Smooth muscle cell of the brain vasculature (primary cell): Measurements from ENCODE around the gene BID.

Source experiments
- DNase-seq: peaks from one replicate; pipeline ENCODE4 v3.0.0-alpha.2; 2012; ENCODE audit warnings: low read depth, low spot score

The BID gene

DNA sequence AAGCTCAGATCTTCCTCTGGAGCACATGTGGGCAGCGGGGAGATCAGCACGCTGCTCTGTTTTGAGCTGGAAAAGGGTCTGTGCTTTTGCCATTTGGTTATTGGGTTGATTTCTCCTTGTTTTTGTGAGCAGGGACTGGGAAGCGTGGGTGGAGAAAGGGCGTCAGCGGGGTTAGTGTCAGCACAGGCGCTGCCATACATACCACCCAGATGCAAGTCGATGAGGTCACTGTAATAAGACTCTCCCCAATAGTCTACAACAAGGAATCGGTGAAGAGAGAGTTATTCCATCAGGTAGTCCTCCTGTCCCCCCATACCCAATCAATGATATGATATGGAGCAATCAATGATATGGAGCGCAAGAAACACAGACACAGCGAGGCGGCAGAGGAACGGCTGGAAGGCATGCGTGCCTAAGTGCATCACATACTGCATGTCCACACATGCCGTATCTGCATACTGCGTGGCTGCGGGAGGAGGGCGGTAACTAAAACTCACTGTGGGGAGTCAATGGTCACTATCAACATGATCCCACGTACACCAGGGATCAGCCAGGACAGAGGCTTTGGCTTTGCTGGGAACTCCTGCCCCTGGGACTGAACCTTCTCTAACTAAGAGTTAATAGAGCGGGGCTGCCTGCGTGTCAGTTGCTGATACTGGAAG lies 29.5 kb upstream of the BID start:
- DNase-seq = no peak

DNA sequence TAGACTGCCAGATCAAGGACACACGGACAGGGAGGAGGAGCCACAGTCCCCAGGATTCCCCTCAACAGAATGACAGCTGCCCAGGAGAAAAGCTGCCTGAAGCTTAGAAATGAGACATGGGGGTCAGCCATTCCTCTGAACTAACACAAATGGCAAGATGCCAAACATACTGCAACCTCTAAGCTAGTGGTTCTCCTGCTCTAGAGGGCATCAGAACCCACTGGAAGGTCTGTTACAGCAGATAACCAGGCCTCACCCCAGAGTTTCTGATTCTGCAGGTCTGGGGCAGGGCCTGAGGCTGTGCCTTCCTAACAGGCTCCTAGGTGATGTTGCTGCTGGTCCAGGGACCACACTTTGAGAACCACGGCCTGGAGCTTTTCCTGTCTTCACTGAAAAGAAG lies 28.6 kb upstream of the BID start:
- DNase-seq = no peak

DNA sequence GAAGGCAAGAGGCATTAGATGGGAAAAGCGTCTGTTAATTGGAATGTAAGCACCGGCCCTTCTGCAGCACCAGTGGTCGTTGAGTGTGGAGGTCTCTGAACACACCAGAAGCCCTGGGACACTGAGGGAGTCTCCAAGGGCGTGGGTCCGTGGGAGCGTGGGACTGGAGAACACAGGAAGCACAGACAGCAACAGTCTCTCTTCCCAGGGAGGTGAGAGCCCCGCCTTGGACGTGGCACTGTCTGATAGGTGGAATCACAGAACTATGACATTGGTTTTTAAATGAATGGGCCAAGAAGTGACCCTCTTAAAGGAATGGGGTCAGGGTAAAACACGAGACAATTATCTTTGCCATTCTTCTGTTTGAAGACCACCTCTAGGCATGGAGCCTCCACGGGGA lies 28.1 kb upstream of the BID start:
- no peak for DNase-seq

DNA sequence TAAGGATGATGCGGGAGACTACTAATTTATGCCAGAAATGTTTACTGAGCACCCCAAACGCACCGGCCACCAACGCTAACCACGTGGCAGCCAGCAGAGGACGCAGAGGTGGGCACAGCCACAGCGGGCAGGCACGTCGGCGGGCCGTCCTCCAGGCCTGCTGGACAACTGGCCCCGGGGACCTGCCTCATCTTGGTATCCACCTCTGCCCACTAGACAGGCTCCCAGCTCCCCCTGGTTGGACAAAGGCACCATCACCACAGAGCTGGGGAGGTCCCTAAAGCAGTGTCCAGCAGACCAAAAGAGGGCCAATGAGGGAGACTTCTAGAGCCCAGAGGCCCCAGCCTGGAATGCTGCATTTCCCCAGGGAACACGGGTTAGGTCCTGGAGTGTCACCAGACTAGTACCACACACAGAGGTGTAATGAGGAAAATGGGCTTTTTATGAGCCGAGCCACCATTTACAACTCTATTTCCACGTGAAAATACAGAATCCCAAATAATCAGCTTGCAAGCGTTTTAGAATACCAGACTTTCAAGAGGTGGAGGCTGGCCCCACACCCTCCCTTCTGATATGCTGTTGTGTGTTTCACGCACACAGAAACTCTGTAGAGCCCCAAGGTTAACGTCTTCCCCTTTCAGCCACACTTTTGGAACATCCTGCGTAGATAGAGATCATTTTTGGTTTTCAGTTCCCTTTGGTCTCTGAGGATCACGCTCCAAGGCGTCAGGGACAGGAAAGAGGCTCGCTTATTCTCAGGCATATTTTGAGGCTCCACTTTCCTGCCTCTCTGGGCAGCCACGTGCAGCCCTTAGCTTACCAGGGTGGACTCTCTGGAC lies 23.7 kb upstream of the BID start:
- no peak for DNase-seq

DNA sequence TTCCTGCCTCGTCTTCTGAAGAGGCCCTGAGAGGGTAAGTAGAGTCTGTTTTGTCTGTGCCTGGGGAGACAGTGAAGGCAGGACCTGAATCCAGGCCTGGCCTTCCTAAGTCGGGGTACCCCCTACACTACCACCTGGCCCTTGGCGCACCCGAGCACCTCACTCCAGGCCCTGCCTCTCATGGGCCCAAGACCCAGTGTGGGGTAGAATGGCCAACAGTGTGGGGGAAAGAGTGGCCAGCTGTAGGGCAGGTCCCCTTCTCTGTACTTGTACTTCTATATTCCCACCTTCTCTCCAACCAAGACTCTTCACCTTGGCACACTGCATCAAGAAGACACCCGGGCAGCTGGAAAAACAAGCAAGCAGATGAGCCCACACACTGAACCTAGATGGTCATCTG lies 22.4 kb upstream of the BID start:
- no peak for DNase-seq

DNA sequence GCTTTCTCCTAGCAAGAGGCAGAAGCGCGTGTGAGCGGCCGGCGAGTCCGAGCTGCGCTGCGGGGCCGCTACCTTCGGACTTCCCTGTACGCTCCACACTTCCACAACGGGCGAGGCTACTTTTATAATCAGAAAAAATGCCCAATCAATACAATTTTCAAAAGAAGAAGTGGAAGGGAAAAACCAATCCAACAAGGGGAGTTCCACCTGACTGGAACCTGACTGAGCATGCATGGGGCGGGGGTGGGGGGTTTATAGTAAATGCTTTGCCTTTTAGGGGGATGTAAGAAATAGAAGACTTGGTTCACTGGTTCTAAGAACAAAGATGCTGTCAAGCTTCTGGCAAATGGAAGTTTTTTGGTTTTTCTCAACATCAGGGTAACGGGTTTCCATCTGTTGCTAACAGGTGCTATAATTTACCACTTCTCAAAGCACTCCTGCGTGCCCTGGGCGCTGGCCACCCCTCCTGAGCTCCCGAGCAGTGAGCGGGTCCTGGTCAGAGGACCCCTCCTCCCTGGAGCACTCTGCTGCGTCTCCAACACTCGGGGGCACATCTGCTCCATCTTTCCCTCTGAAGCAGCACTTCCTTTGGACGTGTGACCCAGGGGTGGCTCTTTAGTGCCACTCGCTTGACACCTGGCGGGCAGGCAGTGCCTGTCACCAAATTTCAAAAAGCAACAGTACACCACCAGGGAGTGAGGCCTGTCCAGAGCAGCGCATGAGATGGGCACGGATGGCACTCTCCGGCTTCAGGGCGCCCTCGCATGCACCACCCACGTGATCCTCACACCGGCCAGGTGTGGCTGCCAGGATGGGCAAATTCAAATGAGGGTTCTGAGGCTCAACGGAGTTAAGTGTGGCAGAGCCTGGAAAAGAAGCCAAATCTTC lies 21.6 kb upstream of the BID start:
- DNase-seq = no peak

DNA sequence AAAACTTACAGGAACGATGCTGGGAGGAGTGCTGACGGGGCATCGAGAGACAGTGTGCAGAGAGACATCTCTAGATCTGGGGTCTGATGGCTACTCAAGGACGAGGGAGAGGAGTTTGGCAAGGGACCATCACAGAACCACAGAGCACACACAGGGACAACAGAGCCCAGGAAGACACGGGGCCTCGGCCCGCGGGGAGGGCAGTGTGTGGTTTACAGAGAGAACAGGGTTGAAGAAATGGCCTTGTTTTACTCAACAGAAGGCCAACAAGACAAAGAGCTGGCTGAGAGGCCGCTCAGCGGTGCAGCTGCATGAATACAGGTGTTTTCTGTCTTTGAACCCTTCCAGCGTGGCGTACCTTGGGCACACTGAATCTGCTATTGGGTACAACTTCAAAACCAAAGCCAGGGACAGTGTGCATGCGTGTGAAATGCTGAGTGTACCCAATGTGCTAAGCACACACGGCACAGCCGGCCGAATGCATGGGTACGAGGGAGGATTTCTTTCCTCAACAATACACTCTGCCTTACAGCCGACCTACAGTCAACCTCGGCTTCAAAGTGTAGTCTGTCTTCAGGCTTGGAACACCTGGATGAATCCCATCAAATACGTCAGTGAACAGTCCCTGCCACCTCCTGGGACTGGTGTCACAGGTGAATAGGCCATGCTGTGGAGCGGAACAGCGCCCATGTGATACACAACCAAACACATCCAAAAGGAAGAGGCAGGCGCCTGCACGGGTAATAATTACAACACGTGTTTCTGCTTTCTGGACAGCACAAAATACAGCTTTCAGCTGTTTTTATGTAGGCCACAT lies 20.7 kb upstream of the BID start:
- no peak for DNase-seq

DNA sequence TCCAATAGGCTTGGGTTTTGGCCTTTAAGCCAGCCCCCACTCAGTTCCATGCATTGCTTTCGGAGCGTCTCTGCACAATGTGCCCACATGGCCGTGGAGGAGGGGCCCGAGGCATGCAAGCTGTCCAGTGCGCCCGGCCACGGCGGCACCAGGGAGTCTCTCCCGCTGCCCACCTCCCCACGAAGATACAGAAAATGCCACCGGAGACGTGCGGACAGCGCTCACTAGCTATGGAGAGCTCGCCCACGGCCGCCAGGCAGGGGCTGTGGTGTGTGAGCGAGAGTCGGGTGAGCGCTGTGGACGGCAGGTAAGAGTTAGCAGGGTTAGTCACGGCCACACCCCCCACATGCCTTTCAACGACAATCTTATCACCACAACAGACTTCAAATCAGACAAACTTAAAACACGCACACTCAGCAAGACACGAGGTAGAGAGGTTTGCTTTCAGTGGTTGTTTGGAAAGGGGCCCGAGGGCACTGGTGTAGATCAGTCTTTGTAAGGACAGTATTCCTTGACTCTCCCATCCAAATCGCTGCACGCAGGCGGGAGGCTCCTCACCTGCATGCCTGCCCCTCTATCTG lies 18.7 kb upstream of the BID start:
- DNase-seq = no peak

DNA sequence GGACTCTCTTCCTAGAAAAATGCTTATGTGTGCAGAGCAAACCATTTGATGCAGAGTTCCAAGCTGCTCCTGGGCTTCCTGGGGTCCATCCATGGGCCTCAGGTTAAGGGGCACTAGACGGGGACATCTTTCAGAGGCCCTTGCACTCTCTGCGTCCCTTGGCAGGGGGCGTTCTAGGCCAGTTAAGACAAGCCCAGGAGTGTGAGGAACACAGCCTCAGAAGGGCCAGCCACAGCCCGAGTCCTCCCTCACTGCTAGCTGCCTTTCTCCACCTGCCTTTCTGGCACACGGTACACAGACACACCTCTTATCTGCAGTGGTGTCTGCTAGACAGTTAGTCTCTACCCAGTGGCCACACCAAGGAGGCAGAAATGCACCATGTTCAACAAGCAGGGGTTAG lies 18.0 kb upstream of the BID start:
- DNase-seq = no peak

DNA sequence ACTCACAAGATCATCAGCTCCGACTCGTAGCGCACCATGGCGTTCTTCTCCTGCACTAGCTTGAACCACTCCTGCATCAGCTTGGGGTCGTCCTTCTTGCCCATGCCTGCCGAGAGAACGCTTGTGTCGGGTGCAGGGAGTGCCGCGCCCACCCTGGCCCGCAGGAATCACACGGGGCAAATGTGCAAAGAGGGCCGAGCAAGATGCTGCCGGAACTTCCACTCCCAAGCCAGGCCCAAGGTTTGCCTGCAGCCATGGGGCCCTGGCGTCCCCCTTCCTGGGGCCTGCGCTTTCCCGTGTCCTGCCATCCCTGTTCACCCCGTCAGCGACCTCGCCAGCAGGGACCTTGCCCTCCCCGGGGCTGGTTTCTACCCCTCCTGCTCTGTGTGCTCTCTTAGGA lies 16.9 kb upstream of the BID start:
- no peak for DNase-seq

DNA sequence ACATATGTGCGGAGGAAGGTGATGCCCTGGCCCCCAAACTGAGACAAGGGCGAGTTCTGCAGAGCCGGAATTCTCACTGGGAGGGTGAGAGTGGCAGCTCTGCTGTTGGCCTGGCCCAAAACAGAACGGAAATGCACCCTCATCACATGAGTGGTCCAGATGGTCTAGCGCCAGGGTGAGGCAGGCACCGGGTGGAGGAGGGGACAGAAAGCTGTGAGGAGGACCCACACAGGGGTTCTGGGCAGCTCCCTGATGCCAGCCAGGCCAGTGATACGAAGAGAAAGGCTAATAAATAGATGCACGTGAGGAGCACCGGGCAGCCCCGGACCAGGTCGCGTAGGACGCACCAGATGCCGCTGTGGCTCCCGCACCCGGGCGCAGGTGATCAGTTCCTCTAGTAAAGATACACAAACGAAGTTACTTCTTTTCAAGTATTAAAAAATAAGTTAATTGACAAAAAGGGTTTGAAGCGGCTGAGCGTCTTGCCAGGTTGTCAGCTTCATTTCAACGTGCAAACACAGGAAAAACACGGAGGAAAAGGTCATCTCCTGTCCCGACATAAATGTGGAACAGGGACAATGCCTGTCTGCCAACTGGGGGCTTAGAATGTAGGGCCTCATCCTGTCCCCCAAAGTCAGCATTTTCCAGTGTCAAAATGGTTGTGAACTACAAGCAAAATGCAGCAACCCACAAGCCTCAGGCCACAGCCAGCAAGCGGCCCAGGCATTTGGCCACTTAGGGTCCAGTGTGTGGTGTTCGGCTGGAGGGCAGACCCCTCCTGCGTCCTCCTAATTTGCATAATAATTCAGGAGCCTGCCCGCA lies 15.3 kb upstream of the BID start:
- no peak for DNase-seq

DNA sequence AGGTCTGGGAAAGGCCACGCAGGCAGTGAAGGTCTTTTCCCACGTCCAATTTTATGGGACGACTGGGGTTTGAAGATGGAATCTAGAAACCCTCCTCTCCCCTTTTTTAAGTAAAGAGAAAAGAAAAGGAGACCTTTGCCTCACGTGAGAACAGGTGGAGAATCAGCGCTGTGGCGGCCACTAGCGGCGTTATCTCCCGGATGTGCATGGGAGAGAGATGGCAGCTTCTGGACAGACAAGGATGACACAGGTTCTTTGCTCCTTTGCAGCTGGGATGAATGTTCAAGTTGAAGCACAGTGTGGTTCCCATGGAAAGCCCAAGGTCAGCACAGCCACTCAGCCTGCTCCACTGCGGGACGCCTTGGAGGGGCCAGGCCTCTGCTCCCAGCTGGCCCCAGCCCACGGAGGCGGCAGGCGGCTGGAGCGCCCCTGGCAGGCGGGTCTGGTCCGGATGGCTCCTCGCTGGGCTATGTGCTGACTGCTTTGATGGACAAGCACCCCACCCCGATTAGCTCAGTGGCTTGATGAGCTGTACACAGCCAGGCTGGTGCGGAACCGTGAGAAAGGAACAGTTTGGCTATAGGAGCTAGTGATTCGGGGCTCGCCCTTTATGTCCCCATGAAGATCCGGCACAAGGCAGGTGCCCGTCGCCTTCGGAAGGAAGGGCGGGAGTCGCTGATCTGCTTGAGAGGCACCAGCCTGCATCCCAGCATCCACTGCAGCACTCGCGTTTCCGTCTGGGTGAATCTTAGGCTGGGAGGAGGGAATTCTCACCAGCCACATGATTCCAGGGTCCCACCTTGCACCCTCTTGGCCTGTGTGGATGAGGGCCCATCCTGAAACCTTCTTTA lies 14.5 kb upstream of the BID start:
- peak; percentile 52 for DNase-seq

DNA sequence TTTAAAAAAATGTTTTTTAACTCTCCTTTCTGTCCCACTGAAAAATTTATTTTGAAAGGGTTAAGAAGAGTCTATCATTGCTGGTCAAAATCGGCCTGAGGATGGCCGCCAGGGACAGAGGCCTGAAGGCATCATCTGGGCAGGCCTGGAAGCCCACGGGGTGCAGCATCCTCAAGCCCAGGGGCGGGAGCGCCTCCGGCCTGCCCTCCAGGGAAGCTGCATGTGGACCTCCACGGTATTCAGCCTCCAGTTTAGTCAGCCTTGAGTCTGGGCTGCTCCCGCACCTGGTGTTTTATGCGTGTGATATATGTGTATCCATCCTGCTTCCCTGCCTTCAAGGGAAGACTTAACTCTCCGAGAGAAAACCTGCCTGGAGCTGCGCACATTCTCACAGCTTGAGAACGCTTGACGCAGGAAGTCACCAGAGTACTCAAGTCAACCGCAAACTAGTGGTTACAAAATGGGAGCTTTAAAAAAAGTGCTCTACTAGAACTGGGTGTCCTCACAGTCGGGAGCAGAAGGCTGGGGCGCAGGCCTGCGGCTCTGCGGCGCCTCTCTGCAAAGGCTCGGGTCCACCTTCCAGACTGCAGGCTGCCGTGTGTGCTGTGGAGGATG lies 13.6 kb upstream of the BID start:
- no peak for DNase-seq

DNA sequence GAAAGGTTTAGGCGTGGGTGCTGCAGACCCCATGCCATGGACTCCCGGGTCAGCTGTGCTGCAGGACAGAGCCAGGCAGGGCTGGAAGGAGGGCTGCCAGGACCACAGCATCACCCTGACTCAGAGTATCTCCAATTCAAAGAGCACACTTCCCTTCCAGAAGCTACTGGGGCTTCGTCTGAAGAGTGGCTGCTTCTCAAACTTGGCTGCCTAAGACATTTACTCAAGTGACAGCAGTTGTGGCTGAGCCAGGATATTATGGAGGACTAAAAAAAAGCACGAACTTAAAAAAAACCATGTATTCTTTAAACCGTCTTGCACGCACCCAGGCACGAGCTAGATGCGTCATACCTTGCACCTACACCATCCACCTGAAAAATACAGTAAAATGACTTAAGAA lies 13.0 kb upstream of the BID start:
- DNase-seq = no peak

DNA sequence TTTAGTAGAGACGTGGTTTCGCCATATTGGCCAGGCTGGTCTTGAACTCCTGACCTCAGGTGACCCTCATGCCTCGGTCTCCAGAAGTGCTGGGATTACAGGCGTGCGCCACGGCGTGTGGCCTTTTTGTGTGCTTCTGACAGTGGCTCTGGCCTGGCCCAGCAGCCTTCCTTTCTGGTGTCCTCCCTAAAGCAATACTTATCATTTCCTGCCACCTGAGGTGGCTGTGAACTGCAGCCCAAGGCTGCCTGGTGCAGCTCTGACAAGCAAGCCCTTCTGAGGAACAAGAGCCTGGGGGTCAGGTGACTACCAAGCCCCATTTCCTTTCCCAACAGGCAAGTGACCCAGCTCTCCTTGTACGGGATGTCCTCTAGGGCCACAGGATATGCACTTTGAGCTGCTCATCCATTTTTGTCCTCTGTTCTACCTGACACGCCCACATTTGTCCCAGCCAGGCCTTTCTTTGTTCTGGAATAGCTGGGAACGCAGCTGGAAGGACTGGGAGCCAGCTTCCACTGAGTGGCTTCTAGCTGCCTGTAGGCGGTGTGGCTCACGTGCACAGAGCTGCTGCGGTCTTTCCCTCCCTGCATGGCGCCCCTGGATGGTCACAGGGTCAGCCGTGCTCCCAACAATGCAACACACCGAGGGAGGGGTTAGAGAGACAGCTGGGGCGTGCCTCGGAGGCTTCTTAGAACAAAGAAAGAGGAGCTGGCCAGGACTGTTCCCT lies 12.3 kb upstream of the BID start:
- peak; percentile 72 for DNase-seq

DNA sequence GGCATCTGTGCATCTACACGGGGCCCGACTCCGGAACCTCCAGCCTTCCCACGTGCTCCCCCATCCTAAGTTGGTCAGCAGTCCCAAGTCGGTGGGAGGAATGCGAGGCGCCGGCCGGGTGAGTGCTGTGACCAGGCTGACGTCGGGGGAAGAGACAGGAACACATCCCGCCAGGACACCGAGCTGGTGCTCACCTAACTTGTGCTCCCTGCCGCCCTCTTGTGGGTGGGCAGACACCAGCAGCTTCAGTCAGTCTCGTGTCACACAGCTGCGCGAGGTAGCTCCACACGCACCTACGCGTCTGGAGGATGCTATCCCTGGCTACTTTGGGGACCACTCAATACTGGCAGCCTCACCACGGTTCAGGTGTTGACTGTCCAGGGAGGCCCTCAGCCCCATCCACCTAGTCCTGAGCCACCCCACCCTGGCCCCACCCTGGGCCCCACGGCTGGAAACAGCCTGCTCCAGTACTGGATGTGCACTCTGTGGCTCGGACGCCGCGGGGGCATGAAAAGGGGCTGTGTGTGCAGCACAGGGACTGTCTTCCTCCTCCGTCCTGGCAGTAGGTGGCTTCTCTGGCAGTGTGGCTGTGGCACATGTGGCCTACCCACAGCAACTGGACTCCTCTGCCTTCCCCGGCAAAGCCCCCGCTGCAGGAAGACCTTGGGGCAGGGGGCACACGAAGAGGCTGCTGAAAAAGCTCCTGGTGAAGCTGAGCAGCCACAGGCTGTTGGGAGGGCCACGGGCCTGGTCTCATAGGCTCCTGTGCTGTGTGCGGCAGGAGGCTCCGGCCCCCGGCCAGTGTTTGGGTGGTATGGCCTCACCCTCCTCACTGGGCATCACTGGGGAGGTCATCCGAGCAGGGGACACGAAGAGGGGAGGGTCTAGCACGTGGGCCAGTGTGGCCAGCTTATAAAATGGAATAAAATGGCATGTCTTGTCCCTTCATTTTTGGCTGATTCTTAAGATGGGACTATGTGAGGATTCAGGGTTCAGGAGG lies 11.2 kb upstream of the BID start:
- DNase-seq = no peak

DNA sequence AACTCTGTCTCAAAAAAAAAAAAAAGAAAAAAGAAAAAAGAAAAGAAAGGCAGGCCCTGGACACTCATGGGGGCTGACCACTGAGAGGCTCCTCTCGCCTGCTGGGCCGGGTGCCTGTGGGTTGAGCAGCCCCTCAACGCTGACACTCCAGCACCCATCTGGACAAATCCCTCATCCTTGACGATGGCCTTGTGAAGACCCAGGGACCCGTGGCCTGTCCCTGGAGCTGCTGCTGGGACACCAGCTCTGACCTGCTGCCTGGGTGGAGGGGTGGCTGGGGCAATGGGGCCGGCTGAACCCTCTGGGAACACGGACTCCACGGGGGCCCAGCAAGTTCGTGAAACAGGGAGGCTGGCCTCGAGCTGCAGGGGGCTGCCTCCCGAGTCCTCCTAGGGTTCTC lies 10.5 kb upstream of the BID start:
- DNase-seq = no peak
